ENCODE results near the gene TMC6.
"Not testable (repeated sequence)": the region's sequence is repeated elsewhere in the genome, so short reads cannot be mapped to it uniquely, and the experiment has no call there.

TMC6 gene

GRCh38 chr17:78122931-78123249 lies 5.7 kb downstream of the TMC6 start:
- DNase-seq, result no peak

GRCh38 chr17:78122216-78122930 lies 6.2 kb downstream of the TMC6 start:
- no peak for DNase-seq

GRCh38 chr17:78121801-78122215 lies 6.7 kb downstream of the TMC6 start:
- no peak for DNase-seq

- DNase-seq, result no peak
Measured at GRCh38 chr17:78120971-78121800, 7.4 kb downstream of the TMC6 start.

- DNase-seq, result no peak
Measured at GRCh38 chr17:78120537-78120936, 8.0 kb downstream of the TMC6 start.

- DNase-seq, result no peak
Measured at GRCh38 chr17:78118801-78119241, 9.7 kb downstream of the TMC6 start.

- no peak for DNase-seq
Measured at GRCh38 chr17:78117027-78117981, 11.3 kb downstream of the TMC6 start.

GRCh38 chr17:78116411-78116810 lies 12.1 kb downstream of the TMC6 start:
- DNase-seq, result no peak

- not testable (repeated sequence) for DNase-seq
Measured at GRCh38 chr17:78115803-78116202, 12.8 kb downstream of the TMC6 start.

- DNase-seq, result no peak
Measured at GRCh38 chr17:78114831-78115723, 13.5 kb downstream of the TMC6 start.

- no peak for DNase-seq
Measured at GRCh38 chr17:78113804-78114785, 14.5 kb downstream of the TMC6 start.

GRCh38 chr17:78112518-78113471 lies 15.8 kb downstream of the TMC6 start:
- DNase-seq, result peak; percentile 15

- no peak for DNase-seq
Measured at GRCh38 chr17:78111727-78112517, 16.6 kb downstream of the TMC6 start.

- DNase-seq, result no peak
Measured at GRCh38 chr17:78111016-78111726, 17.4 kb downstream of the TMC6 start.

GRCh38 chr17:78110363-78111015 lies 18.1 kb downstream of the TMC6 start:
- DNase-seq, result no peak

GRCh38 chr17:78109489-78109761 lies 19.1 kb downstream of the TMC6 start:
- DNase-seq, result no peak

GRCh38 chr17:78108726-78109488 lies 19.6 kb downstream of the TMC6 start:
- no peak for DNase-seq
